WTC11 (cell line): ENCODE data around the gene KDM4B. TPM values are rescaled to one million over a fixed set of nuclear protein-coding genes. Genes with fewer than 3 reads are reported as not detected.

Experiments used
- ATAC-seq: fragments of 200-7000 bp; cut with Tn5 transposase; 2 replicates; pipeline ENCODE4 v1.10.0; 2021; ENCODE audit warnings: mild to moderate bottlenecking, moderate library complexity
- CTCF ChIA-PET: fragments of 300-600 bp; sonication (Branson Sonifier 250); formaldehyde crosslinking; loops from one replicate; lab custom pipeline; 2021; ENCODE audit warnings: antibody characterized with exemption; lab: Charles Lee
- POLR2A ChIA-PET: fragments of 350-600 bp; sonication (Branson Sonifier 250); formaldehyde crosslinking; loops from one replicate; lab custom pipeline; 2021; ENCODE audit warnings: antibody characterized with exemption; lab: Charles Lee
- DNase-seq: peaks from one replicate; pipeline ENCODE4 v3.0.0; 2021; ENCODE audit warnings: low spot score
- H3K27ac Mint-ChIP-seq: 2 replicates; pipeline ENCODE4 v1.8.0; 2021; ENCODE audit warnings: mixed read lengths
- H3K27me3 Mint-ChIP-seq: 2 replicates; pipeline ENCODE4 v1.8.0; 2021; ENCODE audit warnings: low read depth, mild to moderate bottlenecking, moderate library complexity, mixed read lengths
- H3K36me3 Mint-ChIP-seq: 2 replicates; pipeline ENCODE4 v1.8.0; 2021; ENCODE audit warnings: mixed read lengths
- H3K4me1 Mint-ChIP-seq: 2 replicates; pipeline ENCODE4 v1.8.0; 2022; ENCODE audit warnings: mixed read lengths
- H3K4me3 Mint-ChIP-seq: 2 replicates; pipeline ENCODE4 v1.8.0; 2021; ENCODE audit warnings: mild to moderate bottlenecking, moderate library complexity, mixed read lengths
- H3K9me3 Mint-ChIP-seq: 2 replicates; pipeline ENCODE4 v1.8.0; 2021; ENCODE audit warnings: mixed read lengths
- CDX4 ChIP-seq: fragments of 250-450 bp; sonication (Bioruptor Pico); IDR thresholded peaks from 2 replicates; pipeline ENCODE4 v1.9.0; 2021; ENCODE audit warnings: moderate library complexity, mild to moderate bottlenecking, inconsistent platforms, borderline replicate concordance
- CREB1 ChIP-seq: sonication (generic); formaldehyde crosslinking; IDR thresholded peaks from 2 replicates; pipeline ENCODE4 v1.8.0; 2023; ENCODE audit warnings: mild to moderate bottlenecking, missing genetic modification reagents
- EMX1 ChIP-seq: fragments of 250-450 bp; sonication (Bioruptor Pico); IDR thresholded peaks from 2 replicates; pipeline ENCODE4 v1.8.0; 2021; ENCODE audit warnings: mild to moderate bottlenecking
- ETV6 ChIP-seq: sonication (generic); formaldehyde crosslinking; IDR thresholded peaks from 2 replicates; pipeline ENCODE4 v1.8.1; 2022; ENCODE audit warnings: mild to moderate bottlenecking, missing genetic modification reagents
- FOXP4 ChIP-seq: sonication (generic); formaldehyde crosslinking; IDR thresholded peaks from 2 replicates; pipeline ENCODE4 v1.8.0; 2022; ENCODE audit warnings: mild to moderate bottlenecking, missing genetic modification reagents
- HMGA2 ChIP-seq: fragments of 250-450 bp; sonication (Bioruptor Pico); IDR thresholded peaks from 2 replicates; pipeline ENCODE4 v1.4.0; 2021; ENCODE audit warnings: mild to moderate bottlenecking, moderate library complexity
- HMGXB4 ChIP-seq: sonication (generic); formaldehyde crosslinking; IDR thresholded peaks from 2 replicates; pipeline ENCODE4 v1.8.1; 2023; ENCODE audit warnings: mild to moderate bottlenecking, moderate library complexity, missing genetic modification reagents
- MAX ChIP-seq: sonication (generic); formaldehyde crosslinking; IDR thresholded peaks from 2 replicates; pipeline ENCODE4 v1.8.0; 2022; ENCODE audit warnings: mild to moderate bottlenecking, missing genetic modification reagents
- SMAD4 ChIP-seq: sonication (generic); formaldehyde crosslinking; IDR thresholded peaks from 2 replicates; pipeline ENCODE4 v1.8.0; 2022; ENCODE audit warnings: mild to moderate bottlenecking, missing genetic modification reagents
- TCF7 ChIP-seq: sonication (generic); formaldehyde crosslinking; IDR thresholded peaks from 2 replicates; pipeline ENCODE4 v1.8.0; 2022; ENCODE audit warnings: mild to moderate bottlenecking, low read depth, missing genetic modification reagents, moderate library complexity
- TEAD4 ChIP-seq: sonication (generic); formaldehyde crosslinking; IDR thresholded peaks from 2 replicates; pipeline ENCODE4 v1.8.0; 2022; ENCODE audit warnings: mild to moderate bottlenecking, missing genetic modification reagents
- USF1 ChIP-seq: sonication (generic); formaldehyde crosslinking; IDR thresholded peaks from 2 replicates; pipeline ENCODE4 v1.8.0; 2022; ENCODE audit warnings: mild to moderate bottlenecking, missing genetic modification reagents
- ZNF532 ChIP-seq: fragments of 250-450 bp; sonication (Bioruptor Pico); IDR thresholded peaks from 2 replicates; pipeline ENCODE4 v1.9.0; 2021; ENCODE audit warnings: mild to moderate bottlenecking, borderline replicate concordance
- total RNA-seq: library from RNA; stranded (reverse); gene quantifications from 3 replicates; pipeline ENCODE4 v1.2.3, GENCODE V29; 2021
- TF ChIP-seq, protein P1 (sequence below): fragments of 250-450 bp; sonication (Bioruptor Pico); IDR thresholded peaks from 2 replicates; pipeline ENCODE4 v2.1.2; 2022; ENCODE audit warnings: mild to moderate bottlenecking, moderate library complexity

KDM4B gene
- total RNA-seq, 1 experiment from 2014 or later, result 43.2 TPM

DNA sequence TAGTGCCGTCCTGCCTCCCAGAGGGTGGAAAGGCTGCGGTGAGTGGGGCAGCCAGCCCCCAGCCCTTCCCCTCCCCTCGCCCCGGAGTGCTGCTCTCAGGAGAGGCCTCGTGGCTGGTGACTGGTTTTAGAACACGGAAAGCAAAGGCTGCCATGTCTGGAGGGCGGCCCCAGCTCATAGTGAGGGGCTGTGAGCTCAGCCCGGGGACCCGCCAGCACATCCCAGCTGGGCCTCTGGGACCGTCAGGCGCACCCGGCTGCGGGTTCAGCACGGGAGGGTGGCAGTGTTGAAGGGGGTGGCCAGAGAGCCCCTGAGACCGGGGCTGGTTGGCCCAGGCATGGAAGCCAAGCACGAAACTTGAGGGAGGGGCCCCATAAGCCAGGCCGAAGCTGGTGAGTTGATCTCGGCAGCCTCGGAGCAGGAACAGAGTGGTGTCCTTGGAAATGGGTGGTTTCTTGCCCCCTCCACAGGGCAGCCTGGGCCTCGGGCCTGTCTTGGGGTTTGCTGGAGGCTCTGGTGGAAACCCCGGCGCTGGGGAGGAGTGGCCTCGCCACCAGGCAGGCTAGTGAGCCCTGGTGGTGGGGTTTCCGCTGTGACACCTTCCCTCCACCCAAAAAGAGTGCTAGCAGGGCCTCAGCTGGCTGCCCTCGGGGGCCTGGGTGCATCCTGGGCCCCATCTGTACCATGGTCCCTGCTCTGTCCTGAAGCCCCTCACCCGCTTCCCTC, 157.7 kb downstream of the KDM4B start (continued):
- TF ChIP-seq, protein P1, sequence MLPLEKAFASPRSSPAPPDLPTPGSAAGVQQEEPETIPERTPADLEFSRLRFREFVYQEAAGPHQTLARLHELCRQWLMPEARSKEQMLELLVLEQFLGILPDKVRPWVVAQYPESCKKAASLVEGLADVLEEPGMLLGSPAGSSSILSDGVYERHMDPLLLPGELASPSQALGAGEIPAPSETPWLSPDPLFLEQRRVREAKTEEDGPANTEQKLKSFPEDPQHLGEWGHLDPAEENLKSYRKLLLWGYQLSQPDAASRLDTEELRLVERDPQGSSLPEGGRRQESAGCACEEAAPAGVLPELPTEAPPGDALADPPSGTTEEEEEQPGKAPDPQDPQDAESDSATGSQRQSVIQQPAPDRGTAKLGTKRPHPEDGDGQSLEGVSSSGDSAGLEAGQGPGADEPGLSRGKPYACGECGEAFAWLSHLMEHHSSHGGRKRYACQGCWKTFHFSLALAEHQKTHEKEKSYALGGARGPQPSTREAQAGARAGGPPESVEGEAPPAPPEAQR, result no peak
- no peak for TF ChIP-seq FOXP4 (CRISPR knock-in tag)

- H3K36me3 Mint-ChIP-seq, result peaks cover 6% of the 10 kb centered on the region; the same call in 1 of the 2 replicates
- ChIA-PET POLR2A (no interaction called here), CTCF (interaction anchor here (0.9 to 4.1 kb wide), 10 partner anchors 9 to 97 kb away, joined by 3 to 23 read pairs (median 5); no protein-coding TSS in a partner anchor)
- peaks cover 54% of the 10 kb centered on the region for H3K4me1 Mint-ChIP-seq
- H3K27me3 Mint-ChIP-seq, result no peaks in the 10 kb centered on the region
- TF ChIP-seq HMGXB4 (no peak), HMGA2 (CRISPR knock-in tag) (no peak), CDX4 (CRISPR knock-in tag) (no peak), MAX (no peak), ZNF532 (CRISPR knock-in tag) (no peak), SMAD4 (CRISPR knock-in tag) (no peak), USF1 (CRISPR knock-in tag) (no peak), EMX1 (CRISPR knock-in tag) (no peak), CREB1 (no peak), FOXP4 (CRISPR knock-in tag) (no peak), TEAD4 (no peak), TCF7 (CRISPR knock-in tag) (no peak), ETV6 (CRISPR knock-in tag) (no peak)
- no peaks in the 10 kb centered on the region for H3K9me3 Mint-ChIP-seq
- no peak overlapping the region for H3K4me3 Mint-ChIP-seq
- ATAC-seq (no peak), DNase-seq (no peak)
- no peak overlapping the region for H3K27ac Mint-ChIP-seq
Observed at GRCh38 chr19:5127717-5128116, 158.8 kb downstream of the KDM4B start.
